HUES48 (cell line): ENCODE data around the gene OTUD7B.

Experiments
- H3K27ac ChIP-seq: one replicate; pipeline ENCODE4 v1.7.0; 2013; ENCODE audit warnings: low read depth, low read length, inconsistent platforms
- H3K27me3 ChIP-seq: 2 replicates; pipeline ENCODE4 v1.6.1; 2013; ENCODE audit warnings: mild to moderate bottlenecking, low read length; ENCODE audit not compliant: control insufficient read depth, insufficient read depth
- H3K36me3 ChIP-seq: 2 replicates; pipeline ENCODE4 v1.6.1; 2013; ENCODE audit warnings: low read length; ENCODE audit not compliant: control insufficient read depth, insufficient read depth
- H3K4me1 ChIP-seq: 2 replicates; pipeline ENCODE4 v1.6.1; 2013; ENCODE audit warnings: mild to moderate bottlenecking, low read length; ENCODE audit not compliant: control insufficient read depth, insufficient read depth
- H3K4me3 ChIP-seq: 2 replicates; pipeline ENCODE4 v1.5.1; 2013; ENCODE audit warnings: mild to moderate bottlenecking, low read depth, low read length
- H3K9ac ChIP-seq: 2 replicates; pipeline ENCODE4 v1.6.1; 2013; ENCODE audit warnings: mild to moderate bottlenecking, low read depth, low read length, moderate library complexity
- H3K9me3 ChIP-seq: 2 replicates; pipeline ENCODE4 v1.6.1; 2013; ENCODE audit warnings: low read length; ENCODE audit not compliant: control insufficient read depth, insufficient read depth

The OTUD7B gene

GRCh38 chr1:149979245-149979971 is 31.1 kb downstream of the OTUD7B start:
- H3K27me3 ChIP-seq = no peaks in the 10 kb centered on the region
- H3K4me1 ChIP-seq = no peaks in the 10 kb centered on the region
- H3K9ac ChIP-seq = no peak overlapping the region
- no peaks in the 10 kb centered on the region for H3K9me3 ChIP-seq
- H3K4me3 ChIP-seq = no peak overlapping the region
- H3K27ac ChIP-seq = no peak overlapping the region
- peaks cover 25% of the 10 kb centered on the region for H3K36me3 ChIP-seq

GRCh38 chr1:149978547-149979023 is 31.9 kb downstream of the OTUD7B start:
- no peaks in the 10 kb centered on the region for H3K9me3 ChIP-seq
- no peak overlapping the region for H3K27ac ChIP-seq

GRCh38 chr1:149977345-149977744 is 33.2 kb downstream of the OTUD7B start:
- H3K9ac ChIP-seq = no peak overlapping the region
- no peak overlapping the region for H3K27ac ChIP-seq
- H3K36me3 ChIP-seq = peaks cover 40% of the 10 kb centered on the region
- no peaks in the 10 kb centered on the region for H3K9me3 ChIP-seq
- no peak overlapping the region for H3K4me3 ChIP-seq
- H3K27me3 ChIP-seq = no peaks in the 10 kb centered on the region
- no peaks in the 10 kb centered on the region for H3K4me1 ChIP-seq

More at GRCh38 chr1:149978547-149979023, 31.9 kb downstream of the OTUD7B start:
- no peak overlapping the region for H3K9ac ChIP-seq
- H3K4me3 ChIP-seq = no peak overlapping the region
- H3K27me3 ChIP-seq = no peaks in the 10 kb centered on the region
- H3K4me1 ChIP-seq = no peaks in the 10 kb centered on the region
- peaks cover 29% of the 10 kb centered on the region for H3K36me3 ChIP-seq

GRCh38 chr1:149972547-149972946 is 38.0 kb downstream of the OTUD7B start:
- Histone ChIP-seq H3K9ac (no peak overlapping the region), H3K9me3 (no peaks in the 10 kb centered on the region), H3K27ac (no peak overlapping the region), H3K27me3 (no peaks in the 10 kb centered on the region), H3K4me1 (no peaks in the 10 kb centered on the region), H3K36me3 (peaks cover 73% of the 10 kb centered on the region), H3K4me3 (no peak overlapping the region)

DNA sequence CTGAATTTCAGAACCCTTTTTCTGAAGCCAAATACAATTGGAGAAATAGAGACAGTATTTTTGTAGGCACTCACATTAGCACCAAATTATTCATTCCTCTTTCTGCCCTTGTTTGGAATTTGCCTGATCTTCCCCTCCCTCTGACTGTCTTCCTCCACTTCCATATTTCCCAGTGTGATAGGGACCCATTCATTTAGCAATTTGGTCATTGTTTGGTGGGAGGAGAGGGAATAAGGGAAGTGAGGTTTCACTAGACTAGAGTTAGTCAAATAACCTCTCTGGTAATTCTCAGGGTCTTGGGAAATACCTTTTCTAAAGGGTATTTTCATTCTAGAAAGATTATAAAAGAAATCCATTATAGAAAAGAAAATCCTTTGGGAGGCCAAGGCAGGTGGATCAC is 42.9 kb downstream of the OTUD7B start:
- Histone ChIP-seq H3K36me3 (peaks cover 85% of the 10 kb centered on the region), H3K4me1 (no peaks in the 10 kb centered on the region)

DNA sequence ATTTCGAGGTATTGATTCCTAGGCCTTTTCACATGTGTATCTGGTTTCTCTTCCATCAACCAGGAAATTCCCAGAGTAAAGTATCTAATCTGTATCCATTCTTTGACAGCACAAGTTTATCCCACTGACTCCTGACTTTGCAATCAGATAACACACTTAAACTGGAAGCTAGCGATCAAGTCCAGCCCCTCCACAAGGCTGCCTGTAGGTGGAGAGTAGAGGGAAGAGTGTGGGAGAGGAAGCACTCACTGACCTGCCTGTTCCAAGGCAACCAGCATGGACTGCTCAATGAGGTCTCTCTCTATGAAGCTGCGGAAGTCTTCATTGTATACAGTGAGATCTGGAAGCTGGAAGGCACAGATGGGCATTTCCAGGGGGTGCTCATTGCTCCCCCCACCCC is 43.5 kb downstream of the OTUD7B start:
- H3K27ac ChIP-seq = no peak overlapping the region
- peaks cover 82% of the 10 kb centered on the region for H3K36me3 ChIP-seq
- H3K9ac ChIP-seq = no peak overlapping the region
- no peaks in the 10 kb centered on the region for H3K27me3 ChIP-seq
- H3K4me1 ChIP-seq = no peaks in the 10 kb centered on the region
- no peaks in the 10 kb centered on the region for H3K9me3 ChIP-seq
- H3K4me3 ChIP-seq = no peak overlapping the region

More for the DNA sequence above, 42.9 kb downstream of the OTUD7B start:
- no peak overlapping the region for H3K4me3 ChIP-seq
- H3K27ac ChIP-seq = no peak overlapping the region
- H3K9ac ChIP-seq = no peak overlapping the region
- no peaks in the 10 kb centered on the region for H3K9me3 ChIP-seq
- no peaks in the 10 kb centered on the region for H3K27me3 ChIP-seq

GRCh38 chr1:149966405-149966804 is 44.1 kb downstream of the OTUD7B start:
- Histone ChIP-seq H3K27me3 (no peaks in the 10 kb centered on the region), H3K9me3 (no peaks in the 10 kb centered on the region), H3K27ac (no peak overlapping the region), H3K9ac (no peak overlapping the region), H3K4me3 (no peak overlapping the region), H3K4me1 (no peaks in the 10 kb centered on the region), H3K36me3 (peaks cover 80% of the 10 kb centered on the region)

DNA sequence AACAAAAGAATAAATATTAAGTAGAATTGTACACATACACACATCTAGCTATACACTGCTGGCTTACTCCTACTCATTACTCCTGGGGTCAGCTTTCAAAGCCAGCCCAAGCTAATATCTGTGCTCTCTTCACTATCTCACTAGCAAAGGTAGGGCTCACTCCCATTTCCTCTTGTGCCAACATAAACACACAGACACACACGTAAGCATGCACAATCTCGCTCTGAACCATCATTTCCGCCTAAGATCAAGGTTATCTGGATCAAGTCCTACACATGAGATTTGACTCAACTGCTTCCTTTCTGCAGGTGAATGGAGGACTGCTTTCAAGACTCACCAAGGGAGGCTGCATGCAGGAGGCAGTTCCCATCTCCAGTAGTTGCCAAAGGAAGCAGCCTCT is 45.1 kb downstream of the OTUD7B start:
- no peaks in the 10 kb centered on the region for H3K9me3 ChIP-seq
- H3K4me1 ChIP-seq = no peaks in the 10 kb centered on the region
- H3K27me3 ChIP-seq = no peaks in the 10 kb centered on the region
- no peak overlapping the region for H3K4me3 ChIP-seq
- peaks cover 79% of the 10 kb centered on the region for H3K36me3 ChIP-seq
- no peak overlapping the region for H3K27ac ChIP-seq
- H3K9ac ChIP-seq = no peak overlapping the region

DNA sequence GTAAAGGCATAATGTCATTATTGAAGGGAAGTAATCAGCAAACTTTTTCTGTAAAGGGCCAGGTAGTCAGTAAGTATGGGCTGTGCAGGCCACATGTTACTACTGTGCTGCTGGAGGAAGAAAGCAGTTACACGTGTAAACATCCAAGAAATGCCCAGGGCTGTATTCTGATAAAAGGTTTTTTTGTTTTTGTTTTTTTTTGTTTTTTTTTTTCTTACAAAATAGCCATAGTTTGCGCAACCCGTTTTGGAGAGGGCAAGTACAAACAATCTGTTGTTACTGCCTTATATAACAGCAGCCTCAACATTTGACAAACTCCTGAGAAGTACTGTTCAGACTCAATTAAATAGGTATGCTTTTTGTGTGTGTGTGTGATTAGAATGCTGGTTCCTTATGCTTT is 47.2 kb downstream of the OTUD7B start:
- Histone ChIP-seq H3K36me3 (peaks cover 84% of the 10 kb centered on the region), H3K27ac (no peak overlapping the region), H3K9ac (no peak overlapping the region), H3K4me1 (no peaks in the 10 kb centered on the region), H3K4me3 (no peak overlapping the region), H3K9me3 (peaks cover 12% of the 10 kb centered on the region; the same call in 1 of the 2 replicates), H3K27me3 (no peaks in the 10 kb centered on the region)

- Histone ChIP-seq H3K27me3 (no peaks in the 10 kb centered on the region), H3K4me3 (no peak overlapping the region), H3K4me1 (no peaks in the 10 kb centered on the region), H3K9me3 (peaks cover 17% of the 10 kb centered on the region), H3K36me3 (peaks cover 86% of the 10 kb centered on the region), H3K27ac (peak overlapping the region; percentile 4), H3K9ac (no peak overlapping the region)
Measured at GRCh38 chr1:149962736-149963135, 47.8 kb downstream of the OTUD7B start.

- peaks cover 85% of the 10 kb centered on the region for H3K36me3 ChIP-seq
- H3K9me3 ChIP-seq = peaks cover 20% of the 10 kb centered on the region
- peak overlapping the region; percentile 4 for H3K27ac ChIP-seq
- no peaks in the 10 kb centered on the region for H3K27me3 ChIP-seq
- H3K4me1 ChIP-seq = no peaks in the 10 kb centered on the region
- no peak overlapping the region for H3K9ac ChIP-seq
- H3K4me3 ChIP-seq = no peak overlapping the region
Measured at GRCh38 chr1:149962039-149962647, 48.4 kb downstream of the OTUD7B start.
